Measurements from ENCODE around the gene ENTPD6. TPM values are rescaled to one million over a fixed set of nuclear protein-coding genes. Genes with fewer than 3 reads are reported as not detected.

The ENTPD6 gene
- polyA plus RNA-seq, 3 donors from 2014 or later, result 22.6 to 36.9 (median 30.0) TPM

GRCh38 chr20:25195962-25196785 lies 662 bp downstream of the ENTPD6 start:
- H3K9me3 Mint-ChIP-seq, result no peaks in the 10 kb centered on the region
- peaks cover 2 to 8% (median 3%) of the 10 kb centered on the region in 3 donors for H3K27me3 Mint-ChIP-seq (ENCODE audit: low read depth in 3 of 3)
- peaks cover 25 to 37% of the 10 kb centered on the region in 2 donors for H3K4me1 Mint-ChIP-seq
- H3K36me3 Mint-ChIP-seq, result no peaks in the 10 kb centered on the region
- peak in 1 of 3 donors; percentile 11 for DNase-seq
- H3K4me3 Mint-ChIP-seq, result peak overlapping the region; percentile 85 to 90 (median 88)
- H3K27ac Mint-ChIP-seq, result peak overlapping the region; percentile 42 to 86 (median 75)

- peaks cover 2 to 8% (median 3%) of the 10 kb centered on the region in 3 donors for H3K27me3 Mint-ChIP-seq (ENCODE audit: low read depth in 3 of 3)
- DNase-seq, result no peak
- H3K4me1 Mint-ChIP-seq, result peaks cover 25 to 37% of the 10 kb centered on the region in 2 donors
- peak overlapping the region in 5 of 6 donors; percentile 75 to 86 (median 78) for H3K27ac Mint-ChIP-seq
- H3K4me3 Mint-ChIP-seq, result peak overlapping the region; percentile 85 to 90 (median 88)
- H3K9me3 Mint-ChIP-seq, result no peaks in the 10 kb centered on the region
- H3K36me3 Mint-ChIP-seq, result no peaks in the 10 kb centered on the region
Observed at GRCh38 chr20:25196786-25197120, 1.2 kb downstream of the ENTPD6 start.

- Mint-ChIP-seq H3K4me3 (peak overlapping the region; percentile 85 to 90 (median 88)), H3K27ac (peak overlapping the region; percentile 45 to 86 (median 77)), H3K4me1 (peaks cover 25 to 37% of the 10 kb centered on the region in 2 donors), H3K27me3 (ENCODE audit: low read depth in 3 of 3) (peaks cover 2 to 8% (median 3%) of the 10 kb centered on the region in 3 donors), H3K9me3 (no peaks in the 10 kb centered on the region), H3K36me3 (no peaks in the 10 kb centered on the region)
- no peak for DNase-seq
Observed at GRCh38 chr20:25197183-25197869, 1.8 kb downstream of the ENTPD6 start.

GRCh38 chr20:25197870-25198190 lies 2.3 kb downstream of the ENTPD6 start:
- Mint-ChIP-seq H3K4me1 (peaks cover 25 to 37% of the 10 kb centered on the region in 2 donors), H3K4me3 (peak overlapping the region; percentile 85 to 90 (median 88)), H3K27me3 (ENCODE audit: low read depth in 3 of 3) (peaks cover 2 to 8% (median 3%) of the 10 kb centered on the region in 3 donors), H3K27ac (peak overlapping the region; percentile 6 to 86 (median 62)), H3K9me3 (no peaks in the 10 kb centered on the region), H3K36me3 (no peaks in the 10 kb centered on the region)
- DNase-seq, result no peak

- no peak for DNase-seq
- peaks cover 25 to 33% of the 10 kb centered on the region in 2 donors for H3K4me1 Mint-ChIP-seq
- H3K27me3 Mint-ChIP-seq (ENCODE audit: low read depth in 3 of 3), result peaks cover 2 to 8% (median 3%) of the 10 kb centered on the region in 3 donors
- H3K9me3 Mint-ChIP-seq, result no peaks in the 10 kb centered on the region
- peaks cover 0 to 3% (median 0%) of the 10 kb centered on the region in 3 donors for H3K36me3 Mint-ChIP-seq
- peak overlapping the region in 2 of 6 donors; percentile 10 to 51 for H3K27ac Mint-ChIP-seq
- H3K4me3 Mint-ChIP-seq, result peak overlapping the region in 1 of 5 donors; percentile 14
Observed at GRCh38 chr20:25198663-25199383, 3.3 kb downstream of the ENTPD6 start.

GRCh38 chr20:25199473-25200260 lies 4.2 kb downstream of the ENTPD6 start:
- peak overlapping the region in 1 of 5 donors; percentile 8 for H3K4me3 Mint-ChIP-seq
- H3K27me3 Mint-ChIP-seq (ENCODE audit: low read depth in 3 of 3), result peaks cover 2 to 8% (median 3%) of the 10 kb centered on the region in 3 donors
- DNase-seq, result no peak
- H3K36me3 Mint-ChIP-seq, result peaks cover 0 to 4% (median 0%) of the 10 kb centered on the region in 3 donors
- no peaks in the 10 kb centered on the region for H3K9me3 Mint-ChIP-seq
- peaks cover 25 to 30% of the 10 kb centered on the region in 2 donors for H3K4me1 Mint-ChIP-seq
- H3K27ac Mint-ChIP-seq, result peak overlapping the region in 3 of 6 donors; percentile 2 to 77 (median 4)

- no peak overlapping the region for H3K4me3 Mint-ChIP-seq
- peaks cover 1 to 10% of the 10 kb centered on the region in 2 donors for H3K4me1 Mint-ChIP-seq
- no peaks in the 10 kb centered on the region for H3K27me3 Mint-ChIP-seq (ENCODE audit: low read depth in 3 of 3)
- DNase-seq, result no peak
- no peaks in the 10 kb centered on the region for H3K9me3 Mint-ChIP-seq
- H3K36me3 Mint-ChIP-seq, result peaks cover 0 to 4% (median 0%) of the 10 kb centered on the region in 3 donors
- H3K27ac Mint-ChIP-seq, result peak overlapping the region in 1 of 6 donors; percentile 4
Observed at GRCh38 chr20:25203089-25203488, 7.6 kb downstream of the ENTPD6 start.

GRCh38 chr20:25203871-25204320 lies 8.4 kb downstream of the ENTPD6 start:
- peaks cover 1 to 10% of the 10 kb centered on the region in 2 donors for H3K4me1 Mint-ChIP-seq
- no peak for DNase-seq
- H3K36me3 Mint-ChIP-seq, result peaks cover 0 to 4% (median 0%) of the 10 kb centered on the region in 3 donors
- H3K27ac Mint-ChIP-seq, result no peak overlapping the region
- no peaks in the 10 kb centered on the region for H3K9me3 Mint-ChIP-seq
- no peaks in the 10 kb centered on the region for H3K27me3 Mint-ChIP-seq (ENCODE audit: low read depth in 3 of 3)
- H3K4me3 Mint-ChIP-seq, result no peak overlapping the region

- peaks cover 0 to 4% (median 0%) of the 10 kb centered on the region in 3 donors for H3K36me3 Mint-ChIP-seq
- no peak overlapping the region for H3K4me3 Mint-ChIP-seq
- peak overlapping the region in 1 of 6 donors; percentile 8 for H3K27ac Mint-ChIP-seq
- no peaks in the 10 kb centered on the region for H3K27me3 Mint-ChIP-seq (ENCODE audit: low read depth in 3 of 3)
- no peak for DNase-seq
- peaks cover 0 to 4% of the 10 kb centered on the region in 2 donors for H3K4me1 Mint-ChIP-seq
- no peaks in the 10 kb centered on the region for H3K9me3 Mint-ChIP-seq
Observed at GRCh38 chr20:25204550-25205276, 9.2 kb downstream of the ENTPD6 start.

GRCh38 chr20:25205277-25206062 lies 10.0 kb downstream of the ENTPD6 start:
- H3K4me1 Mint-ChIP-seq, result no peaks in the 10 kb centered on the region
- no peak overlapping the region for H3K4me3 Mint-ChIP-seq
- H3K27me3 Mint-ChIP-seq (ENCODE audit: low read depth in 3 of 3), result no peaks in the 10 kb centered on the region
- no peak overlapping the region for H3K27ac Mint-ChIP-seq
- H3K9me3 Mint-ChIP-seq, result no peaks in the 10 kb centered on the region
- H3K36me3 Mint-ChIP-seq, result peaks cover 0 to 4% (median 0%) of the 10 kb centered on the region in 3 donors
- DNase-seq, result no peak

GRCh38 chr20:25206063-25206403 lies 10.5 kb downstream of the ENTPD6 start:
- Mint-ChIP-seq H3K4me1 (no peaks in the 10 kb centered on the region), H3K27ac (no peak overlapping the region), H3K27me3 (ENCODE audit: low read depth in 3 of 3) (no peaks in the 10 kb centered on the region), H3K4me3 (no peak overlapping the region), H3K36me3 (peaks cover 0 to 4% (median 0%) of the 10 kb centered on the region in 3 donors), H3K9me3 (no peaks in the 10 kb centered on the region)
- no peak for DNase-seq

- H3K27ac Mint-ChIP-seq, result no peak overlapping the region
- no peaks in the 10 kb centered on the region for H3K27me3 Mint-ChIP-seq (ENCODE audit: low read depth in 3 of 3)
- H3K4me1 Mint-ChIP-seq, result no peaks in the 10 kb centered on the region
- DNase-seq, result no peak
- H3K9me3 Mint-ChIP-seq, result no peaks in the 10 kb centered on the region
- H3K4me3 Mint-ChIP-seq, result no peak overlapping the region
- H3K36me3 Mint-ChIP-seq, result peaks cover 0 to 8% (median 0%) of the 10 kb centered on the region in 3 donors
Observed at GRCh38 chr20:25206548-25206947, 11.0 kb downstream of the ENTPD6 start.
